ENCODE data around the gene MROH8. TPM values are rescaled to one million over a fixed set of nuclear protein-coding genes. Genes with fewer than 3 reads are reported as not detected.

The MROH8 gene
- total RNA-seq, 2 experiments from 2014 or later, result 1.3 to 5.7 TPM

DNA sequence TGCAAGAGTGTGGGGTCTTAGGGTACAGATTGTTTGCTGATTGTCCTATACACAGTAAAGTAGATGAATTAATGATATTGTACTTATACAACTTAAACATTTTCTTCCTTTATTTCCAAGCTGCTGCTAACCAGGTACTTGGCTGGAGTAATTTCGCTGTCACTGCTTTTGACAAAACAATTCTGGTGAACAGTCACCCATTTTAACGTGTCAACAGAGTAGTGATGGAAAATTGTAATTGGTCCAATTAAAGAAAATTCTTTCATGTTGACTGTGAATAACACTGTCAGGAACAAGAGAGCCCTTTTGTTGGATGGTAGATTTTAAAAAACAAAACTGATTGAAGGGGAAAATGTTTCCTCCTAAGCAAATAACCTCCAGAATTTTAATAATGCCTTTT lies 26.4 kb upstream of the MROH8 start:
- POLR2A ChIA-PET, result interaction anchor here (0.9 kb wide), 1 partner anchor 9 kb away, joined by 4 read pairs; no protein-coding TSS in a partner anchor
- no peaks in the 10 kb centered on the region for H3K9me3 ChIP-seq (ENCODE audit: low read length)
- no peaks in the 10 kb centered on the region for H3K4me1 ChIP-seq (ENCODE audit: insufficient read depth, low read length, poor library complexity, severe bottlenecking)
- intact Hi-C loops (cut with micrococcal nuclease; ENCODE audit: unreplicated experiment), result no loop called here
- DNase-seq (ENCODE audit: low spot score), result no peak
- no peak overlapping the region for H2AFZ ChIP-seq (ENCODE audit: low read length)
- no peak overlapping the region for H3K27ac ChIP-seq (ENCODE audit: low read depth, low read length, poor library complexity, severe bottlenecking)
- no TSS peak for BruUV-seq (replicated peaks)
- TF ChIP-seq, protein P1, sequence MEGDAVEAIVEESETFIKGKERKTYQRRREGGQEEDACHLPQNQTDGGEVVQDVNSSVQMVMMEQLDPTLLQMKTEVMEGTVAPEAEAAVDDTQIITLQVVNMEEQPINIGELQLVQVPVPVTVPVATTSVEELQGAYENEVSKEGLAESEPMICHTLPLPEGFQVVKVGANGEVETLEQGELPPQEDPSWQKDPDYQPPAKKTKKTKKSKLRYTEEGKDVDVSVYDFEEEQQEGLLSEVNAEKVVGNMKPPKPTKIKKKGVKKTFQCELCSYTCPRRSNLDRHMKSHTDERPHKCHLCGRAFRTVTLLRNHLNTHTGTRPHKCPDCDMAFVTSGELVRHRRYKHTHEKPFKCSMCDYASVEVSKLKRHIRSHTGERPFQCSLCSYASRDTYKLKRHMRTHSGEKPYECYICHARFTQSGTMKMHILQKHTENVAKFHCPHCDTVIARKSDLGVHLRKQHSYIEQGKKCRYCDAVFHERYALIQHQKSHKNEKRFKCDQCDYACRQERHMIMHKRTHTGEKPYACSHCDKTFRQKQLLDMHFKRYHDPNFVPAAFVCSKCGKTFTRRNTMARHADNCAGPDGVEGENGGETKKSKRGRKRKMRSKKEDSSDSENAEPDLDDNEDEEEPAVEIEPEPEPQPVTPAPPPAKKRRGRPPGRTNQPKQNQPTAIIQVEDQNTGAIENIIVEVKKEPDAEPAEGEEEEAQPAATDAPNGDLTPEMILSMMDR (conservative IDR thresholded peaks at IDR 0.05; ENCODE audit: low read length), result no peak
- no peak for TF ChIP-seq EZH2phosphoT487 (IDR thresholded peaks at IDR 0.05; ENCODE audit: borderline replicate concordance, low read depth, low read length)
- no peak overlapping the region for H3K4me3 ChIP-seq (ENCODE audit: low read depth, low read length, poor library complexity, severe bottlenecking)
- CTCF ChIA-PET (ENCODE audit: unreplicated experiment), result no interaction called here
- no peak overlapping the region for H3K4me2 ChIP-seq (ENCODE audit: low read length)
- H3K36me3 ChIP-seq (ENCODE audit: insufficient read depth, low read length), result peaks cover 97% of the 10 kb centered on the region
- H3K9me2 ChIP-seq (ENCODE audit: insufficient read depth, low read length), result no peaks in the 10 kb centered on the region
- H4K20me1 ChIP-seq (ENCODE audit: insufficient read depth, low read length), result 0 out of 2 replicates have a peak, but pooled peaks cover 5% of the 10 kb centered on the region
- no peaks in the 10 kb centered on the region for H3K79me2 ChIP-seq (ENCODE audit: insufficient read depth, low read depth, low read length)

DNA sequence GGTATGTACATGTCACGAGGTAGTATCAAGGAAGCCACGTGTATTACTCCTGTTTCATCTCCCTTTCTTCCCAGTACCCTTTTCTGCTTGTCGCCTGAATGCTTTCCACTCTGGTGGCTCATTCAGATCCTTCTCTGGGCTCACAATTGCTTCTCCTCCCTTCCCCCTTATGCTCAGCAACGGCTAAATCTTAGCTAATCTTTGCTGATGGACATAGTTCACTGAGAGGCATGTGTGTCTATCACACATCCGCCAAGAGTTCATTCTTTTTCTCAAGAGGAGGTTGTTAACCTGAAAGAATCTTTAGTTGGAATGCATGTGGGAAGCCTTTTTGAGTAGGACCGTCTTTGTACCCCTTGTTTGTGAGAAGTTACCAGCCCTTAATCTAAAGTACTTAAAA lies 25.8 kb upstream of the MROH8 start:
- H3K4me1 ChIP-seq (ENCODE audit: insufficient read depth, low read length, poor library complexity, severe bottlenecking), result no peaks in the 10 kb centered on the region
- intact Hi-C loops (cut with micrococcal nuclease; ENCODE audit: unreplicated experiment), result no loop called here
- no peaks in the 10 kb centered on the region for H3K9me3 ChIP-seq (ENCODE audit: low read length)
- no TSS peak for BruUV-seq (replicated peaks)
- ChIA-PET POLR2A (interaction anchor here (0.9 kb wide), 1 partner anchor 9 kb away, joined by 4 read pairs; no protein-coding TSS in a partner anchor), CTCF (ENCODE audit: unreplicated experiment) (no interaction called here)
- TF ChIP-seq, protein P1 (conservative IDR thresholded peaks at IDR 0.05; ENCODE audit: low read length), result no peak
- no peak for TF ChIP-seq EZH2phosphoT487 (IDR thresholded peaks at IDR 0.05; ENCODE audit: borderline replicate concordance, low read depth, low read length)
- H3K36me3 ChIP-seq (ENCODE audit: insufficient read depth, low read length), result peaks cover 99% of the 10 kb centered on the region
- H3K27ac ChIP-seq (ENCODE audit: low read depth, low read length, poor library complexity, severe bottlenecking), result no peak overlapping the region
- H2AFZ ChIP-seq (ENCODE audit: low read length), result no peak overlapping the region
- H4K20me1 ChIP-seq (ENCODE audit: insufficient read depth, low read length), result 0 out of 2 replicates have a peak, but pooled peaks cover 5% of the 10 kb centered on the region
- no peaks in the 10 kb centered on the region for H3K9me2 ChIP-seq (ENCODE audit: insufficient read depth, low read length)
- H3K4me2 ChIP-seq (ENCODE audit: low read length), result no peak overlapping the region
- no peak for DNase-seq (ENCODE audit: low spot score)
- H3K4me3 ChIP-seq (ENCODE audit: low read depth, low read length, poor library complexity, severe bottlenecking), result no peak overlapping the region
- no peaks in the 10 kb centered on the region for H3K79me2 ChIP-seq (ENCODE audit: insufficient read depth, low read depth, low read length)

DNA sequence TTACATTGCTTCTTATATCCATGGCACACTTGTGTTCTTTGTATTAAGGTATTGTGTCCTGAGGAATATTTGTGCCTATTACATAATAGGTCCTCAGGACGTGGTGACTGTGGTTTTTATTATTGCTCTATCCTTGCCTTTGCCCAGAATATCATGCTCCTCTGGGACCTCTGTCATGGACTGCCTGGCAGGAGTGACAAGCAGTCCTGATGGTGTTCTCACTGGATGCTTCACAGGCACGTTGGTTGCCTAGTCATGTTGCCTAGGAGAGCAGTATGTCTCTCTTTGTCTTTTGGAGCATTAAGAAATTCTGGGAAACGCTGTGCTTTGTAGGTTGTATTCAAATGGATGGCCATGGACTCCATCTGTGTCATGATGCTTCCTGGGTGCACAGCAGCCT lies 24.7 kb upstream of the MROH8 start:
- Histone ChIP-seq H2AFZ (ENCODE audit: low read length) (no peak overlapping the region), H3K36me3 (ENCODE audit: insufficient read depth, low read length) (peaks cover 99% of the 10 kb centered on the region), H3K4me2 (ENCODE audit: low read length) (no peak overlapping the region), H4K20me1 (ENCODE audit: insufficient read depth, low read length) (0 out of 2 replicates have a peak, but pooled peaks cover 5% of the 10 kb centered on the region), H3K4me3 (ENCODE audit: low read depth, low read length, poor library complexity, severe bottlenecking) (no peak overlapping the region), H3K79me2 (ENCODE audit: insufficient read depth, low read depth, low read length) (no peaks in the 10 kb centered on the region), H3K27ac (ENCODE audit: low read depth, low read length, poor library complexity, severe bottlenecking) (no peak overlapping the region), H3K9me2 (ENCODE audit: insufficient read depth, low read length) (no peaks in the 10 kb centered on the region), H3K9me3 (ENCODE audit: low read length) (no peaks in the 10 kb centered on the region), H3K4me1 (ENCODE audit: insufficient read depth, low read length, poor library complexity, severe bottlenecking) (no peaks in the 10 kb centered on the region)
- DNase-seq (ENCODE audit: low spot score), result no peak
- POLR2A ChIA-PET, result no interaction called here
- no TSS peak for BruUV-seq (replicated peaks)
- intact Hi-C loops (cut with micrococcal nuclease; ENCODE audit: unreplicated experiment), result loop anchor here (5.0 kb wide), 1 partner anchor 328 kb away; no protein-coding TSS in a partner anchor
- CTCF ChIA-PET (ENCODE audit: unreplicated experiment), result no interaction called here
- TF ChIP-seq, protein P1 (conservative IDR thresholded peaks at IDR 0.05; ENCODE audit: low read length), result no peak
- TF ChIP-seq EZH2phosphoT487 (IDR thresholded peaks at IDR 0.05; ENCODE audit: borderline replicate concordance, low read depth, low read length), result no peak

All from OCI-LY7 (cell line).